HG03064 (cell line): ENCODE data around the gene PRKCZ.

Experiments used
- ATAC-seq: cut with Tn5 transposase; IDR thresholded peaks from one replicate; pipeline ENCODE4 v1.9.1; 2021; ENCODE audit warnings: low read depth; ENCODE audit not compliant: unreplicated experiment

Gene PRKCZ

GRCh38 chr1:2049718-2050431 lies at the start of gene PRKCZ:
Gene PRKCZ, plus strand, starts transcription at chr1:2050411. Its CDS starts 220 bp downstream, at chr1:2050631.
- no peak for ATAC-seq

DNA sequence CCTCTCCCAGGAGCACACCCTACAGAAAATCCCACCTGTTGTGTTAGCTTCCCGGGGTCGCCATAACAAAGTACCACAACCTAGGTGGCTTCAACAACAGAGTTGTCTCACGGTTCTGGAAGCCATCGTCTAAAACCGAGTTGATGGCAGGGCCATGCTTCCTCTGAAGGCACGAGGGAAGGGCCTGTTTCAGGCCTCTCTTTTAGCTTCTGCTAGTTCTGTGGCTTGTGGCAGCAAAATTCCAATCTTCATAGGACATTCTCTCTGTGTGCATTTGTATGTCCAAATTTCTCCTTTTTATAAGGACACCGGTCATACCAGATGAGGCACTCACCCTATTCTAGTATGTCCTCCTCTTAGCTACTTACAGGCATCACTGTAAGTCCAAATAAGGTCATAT lies 49.8 kb upstream of the PRKCZ start:
- ATAC-seq = no peak

DNA sequence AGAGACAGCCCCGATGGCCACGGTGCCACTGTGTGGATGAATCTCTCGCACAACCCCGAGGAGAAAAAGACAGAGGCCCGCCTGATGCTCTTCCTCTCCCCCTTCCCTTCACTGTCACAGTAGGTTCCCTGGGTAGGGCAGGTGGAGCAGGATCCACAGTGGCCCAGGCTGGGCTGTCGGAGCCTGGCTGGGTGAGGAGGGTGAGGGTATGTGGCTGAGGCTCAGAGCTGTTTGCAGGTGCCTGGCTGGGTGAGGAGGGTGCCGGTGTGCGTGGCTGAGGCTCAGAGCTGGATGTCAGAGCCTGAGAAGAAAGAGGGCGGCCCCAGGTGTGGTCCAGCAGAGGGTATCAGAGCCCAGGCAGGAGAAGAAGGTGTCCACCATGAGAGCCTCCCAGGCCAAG lies 49.4 kb upstream of the PRKCZ start:
- ATAC-seq = no peak

GRCh38 chr1:2001773-2002411 lies 48.3 kb upstream of the PRKCZ start:
- ATAC-seq = no peak

DNA sequence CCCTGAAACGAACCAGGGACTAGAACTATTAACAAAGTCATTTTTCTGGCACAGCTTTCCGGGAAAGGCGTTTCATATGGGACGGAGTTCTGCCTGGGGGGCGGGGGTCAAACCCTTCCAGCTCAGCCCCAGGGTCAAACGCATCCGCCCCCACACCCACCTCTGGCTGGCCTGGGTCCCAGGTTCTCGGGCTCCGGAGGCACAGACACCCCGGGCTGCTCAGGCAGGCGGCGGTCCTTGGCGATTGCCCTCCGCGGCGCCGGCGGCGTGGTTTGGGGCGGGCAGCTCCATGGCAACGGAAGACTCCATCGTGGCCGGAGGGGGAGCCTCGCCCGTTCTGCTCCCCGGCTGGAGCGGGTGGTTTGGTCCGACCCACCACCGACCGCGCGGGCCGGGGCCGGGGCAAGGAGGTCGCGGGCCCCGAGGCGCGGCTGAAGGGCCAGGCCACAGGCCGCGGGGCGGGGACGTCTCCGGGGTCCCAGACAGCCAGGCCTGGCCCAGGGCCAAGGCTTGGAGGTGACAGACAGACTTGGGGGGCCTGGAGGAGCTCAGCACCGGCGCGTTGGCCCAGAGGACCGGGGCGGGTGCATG lies 46.6 kb upstream of the PRKCZ start, which contains the start of gene CFAP74:
Gene CFAP74 (minus strand): TSS at position 246 of the 591 bp plus-strand sequence. CDS start 12,830 bp downstream, outside the sequence.
- no peak for ATAC-seq

DNA sequence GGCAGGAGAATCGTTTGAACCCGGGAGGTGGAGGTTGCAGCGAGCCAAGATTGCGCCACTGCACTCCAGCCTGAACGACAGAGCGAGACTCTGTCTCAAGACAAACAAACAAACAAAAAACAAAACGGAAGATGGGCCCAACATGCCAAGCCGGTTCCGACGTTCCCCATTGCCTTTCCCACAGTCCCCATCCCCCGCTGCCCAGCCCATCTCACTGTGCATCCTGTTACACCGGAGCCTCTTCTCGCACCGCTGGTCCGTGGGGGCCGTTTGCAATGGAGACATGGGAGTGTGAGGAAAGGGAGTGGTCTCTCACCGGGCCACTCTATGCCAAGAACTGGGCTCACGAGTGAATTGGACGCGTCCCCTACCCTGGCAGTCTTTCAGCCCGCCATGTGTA lies 45.4 kb upstream of the PRKCZ start:
- ATAC-seq = no peak

DNA sequence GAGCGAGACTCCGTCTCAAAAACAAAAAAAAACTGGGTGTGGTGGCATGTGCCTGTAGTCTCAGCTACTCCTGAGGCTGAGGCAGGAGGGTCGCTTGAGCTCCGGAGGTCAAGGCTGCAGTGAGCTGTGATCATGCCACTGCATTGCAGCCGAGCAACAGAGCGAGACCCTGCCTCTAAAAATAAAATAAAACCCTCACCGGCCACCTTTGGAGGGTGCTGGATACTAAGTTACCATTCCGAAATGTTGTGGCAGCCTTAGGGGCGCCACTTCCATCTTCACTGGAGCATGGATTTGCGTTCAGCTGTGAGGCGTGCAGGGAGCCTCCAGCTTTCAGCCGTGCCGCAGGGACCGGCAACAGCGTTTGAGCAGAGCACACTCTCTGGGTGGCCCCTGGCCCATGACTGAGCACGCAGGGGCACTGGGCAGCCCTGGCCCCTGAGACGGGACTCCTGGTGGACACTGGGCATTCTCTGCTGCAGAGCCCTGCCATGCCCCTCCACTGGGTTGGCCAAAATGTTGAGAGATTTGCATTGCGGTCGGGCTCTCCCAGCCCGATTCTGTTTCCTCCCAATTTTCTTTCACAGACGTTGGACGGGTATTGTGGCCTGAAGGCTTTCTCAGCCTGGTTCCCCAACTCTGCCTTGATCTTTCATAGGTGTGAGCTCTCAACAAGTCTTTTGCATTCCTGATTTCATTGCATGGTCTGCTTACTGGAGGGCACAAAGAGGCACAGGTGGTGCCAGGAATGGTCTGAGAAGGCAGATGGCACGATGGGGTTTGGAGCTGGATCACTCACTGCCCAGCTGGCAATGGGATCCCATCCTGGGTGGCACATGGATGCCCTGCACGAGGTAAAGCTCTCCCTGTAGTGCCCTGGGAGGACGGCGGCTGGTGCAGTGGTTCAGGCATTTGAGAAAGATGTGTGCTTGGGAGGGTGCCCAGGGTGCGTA lies 40.8 kb upstream of the PRKCZ start:
- no peak for ATAC-seq

GRCh38 chr1:2014181-2014580 lies 36.0 kb upstream of the PRKCZ start:
- no peak for ATAC-seq

DNA sequence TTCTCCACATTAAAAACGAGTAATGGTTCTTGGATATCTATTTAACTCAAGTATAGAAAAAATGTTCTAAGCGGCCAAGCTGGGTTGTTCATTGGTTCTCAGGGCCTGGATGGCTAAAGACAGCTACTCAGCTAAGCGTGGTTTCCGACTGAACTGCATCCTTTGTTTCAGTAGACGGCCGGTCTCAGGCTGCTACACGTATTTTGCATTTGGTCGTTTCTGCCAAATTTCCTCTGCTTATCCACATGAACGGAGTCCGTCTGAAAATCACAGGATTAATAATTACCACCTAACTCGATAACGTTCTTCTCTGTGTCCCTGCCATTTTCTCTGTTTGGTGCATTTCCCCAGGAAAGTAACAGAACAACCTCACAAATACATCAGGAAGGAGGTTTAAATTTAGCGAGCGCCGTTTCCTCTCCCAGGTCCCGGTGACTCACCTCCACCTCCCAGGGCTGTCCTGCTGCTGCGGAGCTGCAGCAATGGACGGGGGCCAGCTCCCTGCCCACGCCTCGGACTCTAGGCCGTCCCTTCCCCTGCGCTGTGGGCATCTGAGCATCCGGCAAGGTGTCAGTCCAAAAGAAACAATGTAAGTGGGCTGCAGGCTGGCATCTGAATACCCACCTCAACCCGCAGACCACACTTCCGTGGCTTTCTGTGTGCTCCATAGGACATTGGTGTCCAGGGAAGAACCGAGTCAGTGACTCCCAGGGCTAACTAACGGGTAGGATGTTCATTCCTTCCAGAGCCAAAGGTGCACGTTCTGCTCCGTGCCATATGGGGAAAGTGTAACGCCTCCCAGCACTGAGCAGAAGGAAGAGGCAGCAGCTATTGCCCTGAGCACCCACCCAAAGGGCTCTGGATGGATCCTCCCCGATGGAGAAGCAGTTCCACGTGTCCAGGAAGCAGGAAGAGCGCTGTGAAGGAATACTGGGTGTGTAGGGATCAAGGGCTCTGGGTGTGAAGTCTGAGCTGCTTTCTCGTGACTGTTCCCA lies 35.2 kb upstream of the PRKCZ start:
- no peak for ATAC-seq

- ATAC-seq = no peak
Observed at GRCh38 chr1:2016123-2016522, 34.1 kb upstream of the PRKCZ start.

DNA sequence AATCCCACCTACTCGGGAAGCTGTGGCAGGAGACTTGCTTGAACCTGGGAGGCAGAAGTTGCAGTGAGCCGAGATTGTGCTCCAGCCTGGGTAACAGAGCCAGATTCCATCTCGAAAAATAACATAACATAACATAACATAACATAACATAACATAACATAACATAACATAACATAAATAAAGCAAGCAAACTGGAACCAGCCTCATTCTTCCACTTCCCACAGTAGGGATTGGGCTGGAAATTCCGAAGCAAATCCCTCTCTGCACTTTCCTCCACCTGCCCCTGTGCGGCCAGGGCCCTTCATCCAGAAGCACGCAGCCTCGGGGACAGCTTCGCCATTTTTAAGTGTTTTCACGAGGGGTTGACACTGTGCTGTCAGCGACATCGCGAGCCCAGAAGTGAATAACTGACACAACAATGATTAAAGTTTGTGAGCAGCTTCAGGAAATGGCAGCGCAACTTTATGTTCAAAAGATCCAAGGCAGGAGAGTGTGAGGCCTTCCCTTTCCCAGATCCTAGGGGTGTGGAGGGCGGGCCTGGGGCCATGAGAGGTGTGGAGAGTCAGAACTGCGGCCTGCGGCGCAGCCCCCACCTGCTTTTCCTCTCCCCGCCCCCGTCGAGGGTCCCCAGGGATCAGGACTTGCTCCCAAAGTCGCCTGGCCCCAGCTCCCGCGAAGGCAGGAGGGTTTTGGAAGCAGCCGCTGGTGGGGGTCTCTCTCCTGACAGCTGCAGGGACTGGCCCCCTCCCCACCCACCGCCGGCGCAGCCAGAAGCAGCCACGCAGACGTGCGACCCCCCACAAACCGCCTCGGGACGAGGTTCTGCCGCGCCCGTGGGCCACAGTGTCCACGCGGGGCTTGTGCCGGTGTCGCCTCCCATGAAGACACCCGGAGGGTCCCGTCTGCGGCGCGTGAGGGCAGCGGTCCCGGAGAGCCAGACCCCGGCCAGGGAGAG lies 31.7 kb upstream of the PRKCZ start:
- no peak for ATAC-seq

DNA sequence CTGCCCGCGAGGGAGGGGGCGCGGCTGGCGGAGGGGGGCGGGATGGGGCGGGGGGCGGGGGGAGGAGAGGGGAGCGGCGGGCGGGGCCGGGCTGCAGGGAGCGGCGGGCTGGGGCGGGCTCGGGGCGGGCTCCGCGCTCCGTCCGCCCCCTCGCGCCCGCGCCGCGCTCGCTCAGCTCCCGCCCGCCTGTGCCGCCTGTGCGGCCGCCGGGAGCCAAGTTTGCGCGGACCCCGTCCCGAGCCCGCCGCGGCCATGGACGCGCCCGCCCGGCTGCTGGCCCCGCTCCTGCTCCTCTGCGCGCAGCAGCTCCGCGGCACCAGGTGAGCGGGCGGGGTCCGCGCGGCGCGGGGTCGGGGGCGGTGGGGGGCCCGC lies 31.1 kb upstream of the PRKCZ start, which contains the start of gene GABRD:
Gene GABRD (plus strand): TSS at position 174 of the 372 bp plus-strand sequence. CDS start 79 bp downstream, at position 253.
- ATAC-seq = no peak

DNA sequence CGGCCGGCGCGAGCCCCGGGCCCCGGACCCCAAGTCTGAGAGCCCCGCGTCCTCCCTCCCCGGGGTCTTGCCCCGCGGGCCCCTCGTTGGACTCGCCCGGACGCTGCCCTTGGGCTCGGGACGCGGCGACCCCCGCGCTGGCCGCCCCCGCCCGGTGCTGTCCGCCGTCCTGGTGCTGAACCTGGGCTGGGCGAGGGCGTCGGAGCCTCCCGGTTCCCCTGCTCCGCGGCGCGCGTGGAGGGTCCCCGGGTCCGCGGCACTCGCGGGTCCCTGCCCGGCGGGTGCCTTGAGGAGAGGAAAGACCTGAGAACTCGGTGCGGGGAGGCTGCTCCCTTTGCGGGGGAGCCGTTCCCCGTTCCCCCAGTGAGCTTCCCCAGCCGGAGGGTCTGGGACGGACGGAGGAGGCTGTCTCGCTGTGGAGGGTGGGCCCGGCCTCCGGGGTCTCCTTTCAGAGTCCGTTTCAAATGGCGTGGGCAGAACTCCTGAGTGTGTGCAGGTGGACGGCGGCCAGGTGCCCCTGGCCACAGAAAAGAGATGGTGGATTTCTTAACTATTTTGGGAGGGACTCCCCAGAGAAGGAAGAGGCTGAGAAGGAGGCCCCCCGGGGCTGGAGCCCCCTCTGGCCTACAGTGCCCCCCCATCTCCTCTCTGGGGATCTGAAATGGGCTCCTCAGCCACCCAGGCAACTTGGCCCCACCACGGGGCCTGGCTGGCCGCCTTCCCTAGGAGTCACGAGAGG lies 30.5 kb upstream of the PRKCZ start:
- no peak for ATAC-seq

DNA sequence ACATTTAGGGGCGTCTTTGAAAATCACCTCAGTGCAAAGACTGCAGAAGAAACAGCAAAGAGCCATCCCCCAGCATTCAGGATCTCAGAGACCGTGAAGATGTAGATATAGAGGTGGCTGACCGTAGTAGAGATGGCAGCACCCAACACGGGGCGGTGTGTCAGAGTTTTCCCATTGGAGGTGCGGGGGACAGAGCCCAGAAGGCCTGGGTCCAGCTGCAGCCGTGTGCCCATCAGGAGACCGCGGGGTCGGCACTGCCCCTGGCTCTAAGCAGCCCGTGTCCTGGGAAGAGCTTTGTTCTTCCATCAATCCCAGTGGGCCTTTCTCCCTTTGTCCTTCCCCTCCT lies 29.9 kb upstream of the PRKCZ start:
- ATAC-seq = no peak

DNA sequence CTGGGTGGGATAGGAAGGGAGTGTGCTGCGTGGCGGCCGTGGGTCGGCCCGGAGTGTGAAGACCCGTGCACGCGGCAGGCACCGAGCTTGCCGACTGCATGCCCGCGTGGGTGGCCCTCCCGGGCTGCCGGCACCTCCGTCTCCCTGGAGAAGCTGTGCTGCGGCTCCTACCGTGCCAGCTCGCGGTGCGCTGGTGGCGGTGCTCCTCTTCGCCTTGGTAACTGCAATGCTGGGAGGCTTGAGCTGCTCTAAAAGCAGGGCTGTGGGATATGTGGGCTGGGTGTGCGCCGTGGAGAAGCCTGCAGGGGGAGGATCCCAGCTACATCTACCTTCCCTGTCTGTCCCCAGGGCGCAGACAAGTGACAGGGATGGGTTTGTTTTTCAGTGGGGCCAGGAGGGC lies 28.7 kb upstream of the PRKCZ start:
- no peak for ATAC-seq

- no peak for ATAC-seq
Observed at GRCh38 chr1:2022063-2022770, 28.0 kb upstream of the PRKCZ start.

DNA sequence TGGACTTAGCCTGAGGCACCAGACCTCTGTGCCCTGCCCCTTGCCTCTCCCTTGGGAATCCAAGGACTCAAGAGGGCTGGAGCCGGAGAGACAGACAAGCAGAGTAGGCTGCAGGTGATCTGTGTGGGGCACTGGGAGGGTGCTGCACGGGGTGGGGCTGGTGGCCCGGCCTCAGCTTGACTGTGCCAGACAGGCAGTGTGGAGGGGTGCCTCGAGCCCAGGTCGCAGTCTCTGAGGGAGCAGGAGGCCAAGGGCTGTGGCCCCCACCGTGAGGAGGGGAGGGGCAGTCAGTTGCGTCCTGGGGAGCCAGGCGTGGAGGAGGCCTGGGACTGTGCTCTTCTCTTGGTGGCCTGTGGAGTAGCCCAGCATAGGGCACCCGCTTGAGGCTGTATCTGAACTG lies 27.0 kb upstream of the PRKCZ start:
- no peak for ATAC-seq
